ENCODE measurements around the gene RNF7. TPM values are rescaled to one million over a fixed set of nuclear protein-coding genes. Genes with fewer than 3 reads are reported as not detected.

The RNF7 gene
- total RNA-seq (2016; rRNA removed; fragmentation: Illumina TruSeq; extraction: Trizol) (94.7 and 102 TPM in 2 replicates), polyA plus RNA-seq (2011; rRNA removed) (51.6 and 66.4 TPM in 2 replicates), polyA minus RNA-seq (2011; rRNA and poly(A)+ RNA removed; ENCODE audit: low replicate concordance) (16.0 and 16.9 TPM in 2 replicates), Bru-seq, nascent RNA (percentile 90 among the genes with signal in this experiment), BruChase-seq, experiment 1, labeled RNA remaining after a 6-hour chase (percentile 96 among the genes with signal in this experiment), BruChase-seq, experiment 2, labeled RNA remaining after a 2-hour chase (percentile 91 among the genes with signal in this experiment)
- total RNA-seq (2016; cell fraction: cytosol; rRNA removed; fragmentation: Illumina TruSeq; extraction: Trizol; ENCODE audit: low read depth) = 237 and 254 TPM in 2 replicates
- total RNA-seq (2016; cell fraction: insoluble cytoplasmic fraction; rRNA removed; fragmentation: Illumina TruSeq; extraction: Trizol) = 97.5 and 99.9 TPM in 2 replicates
- total RNA-seq (2016; cell fraction: membrane; rRNA removed; fragmentation: Illumina TruSeq; extraction: Trizol) = 254 and 267 TPM in 2 replicates
- total RNA-seq (2016; cell fraction: nucleus; rRNA removed; fragmentation: Illumina TruSeq; extraction: Trizol) = 38.0 and 46.0 TPM in 2 replicates
- 79.3 and 107 TPM in 2 replicates for polyA plus RNA-seq (2011; cell fraction: cytosol; rRNA removed)
- polyA plus RNA-seq (2011; cell fraction: nucleus; rRNA removed) = 10.7 and 18.5 TPM in 2 replicates
- 84.0 and 95.6 TPM in 2 replicates for polyA plus RNA-seq (2012)
- 355 and 363 TPM in 2 replicates for polyA plus RNA-seq (2016; cell fraction: cytosol; fragmentation: Illumina TruSeq; extraction: Trizol; ENCODE audit: low read depth)
- 109 and 111 TPM in 2 replicates for polyA plus RNA-seq (2016; cell fraction: insoluble cytoplasmic fraction; fragmentation: Illumina TruSeq; extraction: Trizol; ENCODE audit: low read depth)
- 266 and 280 TPM in 2 replicates for polyA plus RNA-seq (2016; cell fraction: membrane; fragmentation: Illumina TruSeq; extraction: Trizol; ENCODE audit: low read depth)
- polyA plus RNA-seq (2016; cell fraction: nucleus; fragmentation: Illumina TruSeq; extraction: Trizol; ENCODE audit: insufficient read depth, low read depth) = 65.3 and 74.1 TPM in 2 replicates
- polyA minus RNA-seq (2011; cell fraction: cytosol; rRNA and poly(A)+ RNA removed) = 12.8 and 20.9 TPM in 2 replicates
- 13.5 and 25.4 TPM in 2 replicates for polyA minus RNA-seq (2011; cell fraction: nucleus; rRNA and poly(A)+ RNA removed)
- long read RNA-seq, experiment 1, transcript RNF7-202 (3 exons, 805 nt) = minor isoform, 11 of 147 reads
- long read RNA-seq, experiment 1, transcript RNF7-201 (3 exons, 2,763 nt) = major isoform, 126 of 147 reads
- long read RNA-seq, experiment 1, partial matches to known transcripts = 3 of 147 reads
- long read RNA-seq, experiment 1, other reads (novel, unspliced or antisense) = 2 of 147 reads
- long read RNA-seq, experiment 2, transcript RNF7-202 (3 exons, 805 nt) = minor isoform, 15 of 163 reads
- long read RNA-seq, experiment 2, transcript RNF7-205 (2 exons, 782 nt) = minor isoform, 5 of 163 reads
- long read RNA-seq, experiment 2, transcript RNF7-201 (3 exons, 2,763 nt) = major isoform, 122 of 163 reads
- long read RNA-seq, experiment 2, partial matches to known transcripts = 14 of 163 reads
- long read RNA-seq, experiment 2, other reads (novel, unspliced or antisense) = 2 of 163 reads

GRCh38 chr3:141738022-141738890, at the start of gene RNF7:
TSS of gene RNF7 (plus strand) at chr3:141738298. CDS start at chr3:141738342, 44 bp downstream.
- peak; percentile 87 for DNase-seq (ENCODE audit: low spot score)
- no TSS peak for BruUV-seq (replicated peaks)
- peaks cover 0 to 3% of the 10 kb centered on the region in 2 experiments; a peak in 3 of 5 replicates for H3K36me3 ChIP-seq (replicated peaks in 1 of 2; ENCODE audit: control insufficient read depth in 1 of 2, insufficient read depth in 2 of 2, low read length in 2 of 2)
- FAIRE-seq = peak; percentile 83
- peak within 1 kb of the TSS; percentile 96 for H2AFZ ChIP-seq (ENCODE audit: low read length)
- H4K20me1 ChIP-seq (ENCODE audit: insufficient read depth, low read length) = peaks cover 8% of the 10 kb centered on the region
- peak within 1 kb of the TSS; percentile 81 for H3K27ac ChIP-seq (ENCODE audit: extremely low read length, insufficient read depth, low read length)
- peak within 1 kb of the TSS; percentile 90 to 99 (median 99) for H3K4me3 ChIP-seq (replicated peaks in 1 of 3; ENCODE audit: insufficient read depth in 1 of 3, low read depth in 2 of 3, low read length in 3 of 3)
- POLR2A ChIA-PET = interaction anchor here (1.3 to 4.0 kb wide), 3 partner anchors 10 to 139 kb away, joined by 4 to 29 read pairs (median 8); no protein-coding TSS in a partner anchor
- peaks cover 47% of the 10 kb centered on the region for H3K79me2 ChIP-seq (ENCODE audit: insufficient read depth, low read length)
- H3K4me1 ChIP-seq (ENCODE audit: insufficient read depth, low read length) = peaks cover 69% of the 10 kb centered on the region
- ATAC-seq = peak; percentile 96
- in situ Hi-C loops (cut with HindIII; ENCODE audit: extremely low pct_ligation_motif_present, low pct_unique_long_range_greater_than_20kb) = loop anchor here (10.0 kb wide), 1 partner anchor 137 kb away; the partner anchor contains the start of gene ATP1B3
- intact Hi-C loops (cut with micrococcal nuclease; ENCODE audit: unreplicated experiment) = loop anchor here (1.0 to 5.0 kb wide), 2 partner anchors 91 to 137 kb away; no protein-coding TSS in a partner anchor
- no peaks in the 10 kb centered on the region; a peak in 1 of 5 replicates for H3K27me3 ChIP-seq (ENCODE audit: control insufficient read depth in 1 of 2, insufficient read depth in 2 of 2, low read length in 2 of 2)
- no peaks in the 10 kb centered on the region for H3K9me3 ChIP-seq (ENCODE audit: low read length)
- H3K9ac ChIP-seq (ENCODE audit: insufficient read depth, low read depth, low read length) = peak within 1 kb of the TSS; percentile 93
- CTCF ChIA-PET (ENCODE audit: low intra/inter-chr PET ratio, low total read pairs) = interaction anchor here (0.7 to 2.2 kb wide), 2 partner anchors 137 to 174 kb away, joined by 3 to 19 read pairs; no protein-coding TSS in a partner anchor
- WGBS (ENCODE audit: low lambda C conversion rate) = under 1% methylated on average over 28 of the region's 81 CpGs
- peak within 1 kb of the TSS; percentile 75 for H3K4me2 ChIP-seq (ENCODE audit: low read depth, low read length)
- 0 out of 2 replicates have a peak, but pooled peaks have one; percentile 13 for TF ChIP-seq ZNF512B (CRISPR knock-in tag; IDR thresholded peaks at IDR 0.05; ENCODE audit: borderline replicate concordance)
- peak; percentile 96 for TF ChIP-seq RBFOX2 (IDR thresholded peaks at IDR 0.05; ENCODE audit: low read depth, low read length)
- TF ChIP-seq MTERF4 (CRISPR knock-in tag; IDR thresholded peaks at IDR 0.05) = peak; percentile 64; the same call in 1 of the 2 replicates
- TF ChIP-seq ATF2 (CRISPR knock-in tag; IDR thresholded peaks at IDR 0.05) = peak; percentile 82
- TF ChIP-seq ZBTB3 (CRISPR knock-in tag; IDR thresholded peaks at IDR 0.05; ENCODE audit: borderline replicate concordance, low read depth) = no peak
- TF ChIP-seq NFKB2 (CRISPR knock-in tag; IDR thresholded peaks at IDR 0.05; ENCODE audit: borderline replicate concordance) = peak; percentile 92
- no peak; the same call in 1 of the 2 replicates for TF ChIP-seq AHR (CRISPR knock-in tag; IDR thresholded peaks at IDR 0.05)
- no peak for TF ChIP-seq IRF1 (CRISPR knock-in tag; IDR thresholded peaks at IDR 0.05; ENCODE audit: low read depth)
